ENCODE data around the gene SMCO2.
A peak's percentile ranks its signal among the peaks of the same experiment; 100 is the strongest.

SMCO2 gene

GRCh38 chr12:27455589-27455988 is 9.1 kb downstream of the SMCO2 start:
- no peak for DNase-seq

- DNase-seq: no peak
These were observed 10.1 kb downstream of the SMCO2 start for GRCh38 chr12:27456618-27457017.

- peak; percentile 95 for DNase-seq
These were observed 14.0 kb downstream of the SMCO2 start for GRCh38 chr12:27460471-27460978.

GRCh38 chr12:27462151-27462694 is 15.7 kb downstream of the SMCO2 start:
- peak; percentile 27 for DNase-seq

GRCh38 chr12:27462851-27463250 is 16.3 kb downstream of the SMCO2 start:
- DNase-seq: no peak

GRCh38 chr12:27463511-27464219 is 17.1 kb downstream of the SMCO2 start:
- no peak for DNase-seq

- DNase-seq: peak; percentile 68
These were observed 17.7 kb downstream of the SMCO2 start for GRCh38 chr12:27464220-27464554.

GRCh38 chr12:27467641-27468040 is 21.1 kb downstream of the SMCO2 start:
- DNase-seq: peak; percentile 40

GRCh38 chr12:27468241-27468640 is 21.7 kb downstream of the SMCO2 start:
- DNase-seq: no peak

- DNase-seq: no peak
These were observed 22.7 kb downstream of the SMCO2 start for GRCh38 chr12:27469176-27469736.

GRCh38 chr12:27472604-27473003 is 26.1 kb downstream of the SMCO2 start:
- DNase-seq: no peak

GRCh38 chr12:27474344-27474743 is 27.8 kb downstream of the SMCO2 start:
- DNase-seq: no peak

GRCh38 chr12:27477049-27477448 is 30.5 kb downstream of the SMCO2 start:
- DNase-seq: no peak

- no peak for DNase-seq
These were observed 32.4 kb downstream of the SMCO2 start for GRCh38 chr12:27478949-27479348.

GRCh38 chr12:27480016-27480415 is 33.5 kb downstream of the SMCO2 start:
- peak; percentile 63 for DNase-seq

- DNase-seq: no peak
These were observed 40.4 kb downstream of the SMCO2 start for GRCh38 chr12:27486961-27487360.

GRCh38 chr12:27488479-27488878 is 41.9 kb downstream of the SMCO2 start:
- peak; percentile 53 for DNase-seq

- DNase-seq: no peak
These were observed 44.7 kb downstream of the SMCO2 start for GRCh38 chr12:27491226-27491625.

GRCh38 chr12:27493260-27493940 is 46.9 kb downstream of the SMCO2 start:
- DNase-seq: no peak

GRCh38 chr12:27497446-27497845 is 50.9 kb downstream of the SMCO2 start:
- DNase-seq: no peak

GRCh38 chr12:27498149-27498548 is 51.6 kb downstream of the SMCO2 start:
- no peak for DNase-seq

- DNase-seq: peak; percentile 29
These were observed 52.2 kb downstream of the SMCO2 start for GRCh38 chr12:27498761-27499160.

- DNase-seq: no peak
These were observed 52.8 kb downstream of the SMCO2 start for GRCh38 chr12:27499377-27499776.

GRCh38 chr12:27500546-27500945 is 54.0 kb downstream of the SMCO2 start:
- no peak for DNase-seq
